ENCODE data around the gene GIGYF2.
"Not testable (repeated sequence)": the region's sequence is repeated elsewhere in the genome, so short reads cannot be mapped to it uniquely, and the experiment has no call there.

DNA sequence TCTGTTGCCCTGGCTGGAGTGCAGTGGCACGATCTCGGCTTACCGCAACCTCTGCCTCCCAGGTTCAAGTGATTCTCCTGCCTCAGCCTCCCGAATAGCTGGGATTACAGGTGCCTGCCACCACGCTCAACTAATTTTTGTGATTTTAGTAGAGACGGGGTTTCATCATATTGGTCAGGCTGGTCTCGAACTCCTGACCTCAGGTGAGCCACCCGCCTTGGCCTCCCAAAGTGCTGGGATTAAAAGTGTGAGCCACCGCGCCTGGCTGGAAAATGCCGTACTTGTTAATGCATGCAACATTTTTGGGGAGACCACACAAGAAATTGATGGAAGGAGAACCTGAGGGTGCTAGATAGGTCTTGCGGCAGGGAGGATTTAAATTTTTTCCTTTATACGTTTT lies 6.0 kb upstream of the GIGYF2 start:
- TF ChIP-seq, protein P1, sequence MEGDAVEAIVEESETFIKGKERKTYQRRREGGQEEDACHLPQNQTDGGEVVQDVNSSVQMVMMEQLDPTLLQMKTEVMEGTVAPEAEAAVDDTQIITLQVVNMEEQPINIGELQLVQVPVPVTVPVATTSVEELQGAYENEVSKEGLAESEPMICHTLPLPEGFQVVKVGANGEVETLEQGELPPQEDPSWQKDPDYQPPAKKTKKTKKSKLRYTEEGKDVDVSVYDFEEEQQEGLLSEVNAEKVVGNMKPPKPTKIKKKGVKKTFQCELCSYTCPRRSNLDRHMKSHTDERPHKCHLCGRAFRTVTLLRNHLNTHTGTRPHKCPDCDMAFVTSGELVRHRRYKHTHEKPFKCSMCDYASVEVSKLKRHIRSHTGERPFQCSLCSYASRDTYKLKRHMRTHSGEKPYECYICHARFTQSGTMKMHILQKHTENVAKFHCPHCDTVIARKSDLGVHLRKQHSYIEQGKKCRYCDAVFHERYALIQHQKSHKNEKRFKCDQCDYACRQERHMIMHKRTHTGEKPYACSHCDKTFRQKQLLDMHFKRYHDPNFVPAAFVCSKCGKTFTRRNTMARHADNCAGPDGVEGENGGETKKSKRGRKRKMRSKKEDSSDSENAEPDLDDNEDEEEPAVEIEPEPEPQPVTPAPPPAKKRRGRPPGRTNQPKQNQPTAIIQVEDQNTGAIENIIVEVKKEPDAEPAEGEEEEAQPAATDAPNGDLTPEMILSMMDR (IDR thresholded peaks at IDR 0.05 in 2 of 3, conservative IDR thresholded peaks at IDR 0.05 in 1 of 3; ENCODE audit: borderline replicate concordance in 1 of 3, insufficient read depth in 1 of 3, low read depth in 2 of 3, low read length in 2 of 3), result not testable (repeated sequence)
- not testable (repeated sequence) for TF ChIP-seq EZH2 (IDR thresholded peaks at IDR 0.05); POLR2A (IDR thresholded peaks at IDR 0.05; ENCODE audit: borderline replicate concordance, extremely low read depth, insufficient read depth, insufficient read length); EGR1 (IDR thresholded peaks at IDR 0.05; ENCODE audit: low read depth); TCF7L2 (IDR thresholded peaks at IDR 0.05; ENCODE audit: borderline replicate concordance, extremely low read depth, insufficient read depth, insufficient read length); ELF1 (IDR thresholded peaks at IDR 0.05; ENCODE audit: borderline replicate concordance, low read depth); RAD21 (IDR thresholded peaks at IDR 0.05; ENCODE audit: low read depth); EZH2phosphoT487 (IDR thresholded peaks at IDR 0.05; ENCODE audit: borderline replicate concordance)
- TF ChIP-seq, protein P2, sequence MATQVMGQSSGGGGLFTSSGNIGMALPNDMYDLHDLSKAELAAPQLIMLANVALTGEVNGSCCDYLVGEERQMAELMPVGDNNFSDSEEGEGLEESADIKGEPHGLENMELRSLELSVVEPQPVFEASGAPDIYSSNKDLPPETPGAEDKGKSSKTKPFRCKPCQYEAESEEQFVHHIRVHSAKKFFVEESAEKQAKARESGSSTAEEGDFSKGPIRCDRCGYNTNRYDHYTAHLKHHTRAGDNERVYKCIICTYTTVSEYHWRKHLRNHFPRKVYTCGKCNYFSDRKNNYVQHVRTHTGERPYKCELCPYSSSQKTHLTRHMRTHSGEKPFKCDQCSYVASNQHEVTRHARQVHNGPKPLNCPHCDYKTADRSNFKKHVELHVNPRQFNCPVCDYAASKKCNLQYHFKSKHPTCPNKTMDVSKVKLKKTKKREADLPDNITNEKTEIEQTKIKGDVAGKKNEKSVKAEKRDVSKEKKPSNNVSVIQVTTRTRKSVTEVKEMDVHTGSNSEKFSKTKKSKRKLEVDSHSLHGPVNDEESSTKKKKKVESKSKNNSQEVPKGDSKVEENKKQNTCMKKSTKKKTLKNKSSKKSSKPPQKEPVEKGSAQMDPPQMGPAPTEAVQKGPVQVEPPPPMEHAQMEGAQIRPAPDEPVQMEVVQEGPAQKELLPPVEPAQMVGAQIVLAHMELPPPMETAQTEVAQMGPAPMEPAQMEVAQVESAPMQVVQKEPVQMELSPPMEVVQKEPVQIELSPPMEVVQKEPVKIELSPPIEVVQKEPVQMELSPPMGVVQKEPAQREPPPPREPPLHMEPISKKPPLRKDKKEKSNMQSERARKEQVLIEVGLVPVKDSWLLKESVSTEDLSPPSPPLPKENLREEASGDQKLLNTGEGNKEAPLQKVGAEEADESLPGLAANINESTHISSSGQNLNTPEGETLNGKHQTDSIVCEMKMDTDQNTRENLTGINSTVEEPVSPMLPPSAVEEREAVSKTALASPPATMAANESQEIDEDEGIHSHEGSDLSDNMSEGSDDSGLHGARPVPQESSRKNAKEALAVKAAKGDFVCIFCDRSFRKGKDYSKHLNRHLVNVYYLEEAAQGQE (IDR thresholded peaks at IDR 0.05; ENCODE audit: low read depth), result not testable (repeated sequence)

All from HCT116 (cell line).